SK-N-SH (cell line): ENCODE results near the gene CD38. TPM values are rescaled to one million over a fixed set of nuclear protein-coding genes. Genes with fewer than 3 reads are reported as not detected.

Experiments
- CTCF ChIA-PET: fragments of 300-600, 350-600 bp; formaldehyde crosslinking; extraction: SDS; loops from one replicate; lab custom pipeline; 2021; lab: Yijun Ruan, JAX
- POLR2A ChIA-PET: fragments of 350-600 bp; sonication (Branson Sonifier 250); formaldehyde crosslinking; extraction: SDS; loops from one replicate; lab custom pipeline; 2020; ENCODE audit warnings: antibody characterized with exemption, inconsistent platforms; lab: Yijun Ruan, JAX
- DNase-seq: peaks from one replicate; pipeline ENCODE4 v3.0.0; 2012
- H2AFZ ChIP-seq: fragments of 200-600 bp; sonication (generic); 2 replicates; pipeline ENCODE4 v1.8.1; 2016; ENCODE audit warnings: antibody characterized with exemption, mild to moderate bottlenecking, low read depth
- H3F3A ChIP-seq: fragments of 200-600 bp; sonication (generic); replicated peaks from 2 replicates; pipeline ENCODE3; 2016; ENCODE audit warnings: antibody characterized with exemption, mild to moderate bottlenecking; ENCODE audit not compliant: insufficient read depth
- H3K27ac ChIP-seq, 2 experiments: fragments of 200-500 bp in 1 of 2; fragments of 200-600 bp in 1 of 2; sonication (Bioruptor generic) in 1 of 2; sonication (generic), shearing (Covaris generic) in 1 of 2; 2 replicates each; pipeline versions ENCODE4 v1.5.1 to v1.6.1; 2014 to 2016; ENCODE audit warnings: low read depth in 2 of 2, inconsistent platforms in 1 of 2, low read length in 1 of 2, mild to moderate bottlenecking in 1 of 2, mixed read lengths in 1 of 2
- H3K27me3 ChIP-seq: fragments of 200-600 bp; sonication (generic), shearing (Covaris generic); 2 replicates; pipeline ENCODE4 v1.6.1; 2016; ENCODE audit warnings: mixed run types; ENCODE audit not compliant: insufficient read depth
- H3K36me3 ChIP-seq, 2 experiments: fragments of 200-500 bp in 1 of 2; fragments of 200-600 bp in 1 of 2; sonication (Bioruptor generic) in 1 of 2; sonication (generic) in 1 of 2; replicated peaks in 1 of 2; 2 replicates each; pipeline versions ENCODE3 to v1.5.1; 2014 to 2016; ENCODE audit warnings: low read length in 1 of 2, mild to moderate bottlenecking in 1 of 2; ENCODE audit not compliant: insufficient read depth in 2 of 2, control insufficient read depth in 1 of 2
- H3K4me1 ChIP-seq, 2 experiments: fragments of 200-500 bp in 1 of 2; fragments of 200-600 bp in 1 of 2; sonication (Bioruptor generic) in 1 of 2; sonication (generic), shearing (Covaris generic) in 1 of 2; 2 replicates each; pipeline versions ENCODE4 v1.5.1 to v1.6.1; 2014 to 2016; ENCODE audit warnings: low read depth in 1 of 2, low read length in 1 of 2, mixed run types in 1 of 2; ENCODE audit not compliant: insufficient read depth in 2 of 2, control insufficient read depth in 1 of 2
- H3K4me2 ChIP-seq: fragments of 200-600 bp; sonication (generic), shearing (Covaris generic); 2 replicates; pipeline ENCODE4 v1.6.1; 2017; ENCODE audit warnings: mixed run types
- H3K4me3 ChIP-seq, 2 experiments: fragments of 200-500 bp in 1 of 2; fragments of 200-600 bp in 1 of 2; sonication (Bioruptor generic) in 1 of 2; sonication (generic), shearing (Covaris generic) in 1 of 2; 2 replicates each; pipeline versions ENCODE4 v1.5.1 to v1.8.1; 2014 to 2016; ENCODE audit warnings: low read depth in 2 of 2, inconsistent platforms in 1 of 2, low read length in 1 of 2, mild to moderate bottlenecking in 1 of 2, mixed read lengths in 1 of 2, moderate library complexity in 1 of 2
- H3K79me2 ChIP-seq: fragments of 200-600 bp; sonication (generic); 2 replicates; pipeline ENCODE4 v1.8.1; 2017; ENCODE audit warnings: mild to moderate bottlenecking; ENCODE audit not compliant: insufficient read depth
- H3K9ac ChIP-seq: fragments of 200-600 bp; sonication (generic); 2 replicates; pipeline ENCODE4 v1.6.1; 2017; ENCODE audit warnings: mixed run types
- H3K9me2 ChIP-seq: fragments of 200-600 bp; sonication (generic); 2 replicates; pipeline ENCODE4 v1.6.1; 2017; ENCODE audit warnings: mixed run types
- H3K9me3 ChIP-seq: fragments of 200-600 bp; sonication (generic); 2 replicates; pipeline ENCODE4 v1.6.1; 2017; ENCODE audit warnings: mixed run types, mild to moderate bottlenecking, moderate library complexity
- H4K20me1 ChIP-seq: fragments of 200-600 bp; sonication (generic); 2 replicates; pipeline ENCODE4 v1.6.1; 2017; ENCODE audit warnings: mild to moderate bottlenecking, mixed run types; ENCODE audit not compliant: insufficient read depth
- EP300 ChIP-seq, 2 experiments: IDR thresholded peaks; 2 replicates each; pipeline versions ENCODE4 v1.4.0 to v1.6.1; 2012; ENCODE audit warnings: borderline replicate concordance in 1 of 2, low read depth in 1 of 2, low read length in 1 of 2
- FOSL2 ChIP-seq: IDR thresholded peaks from 2 replicates; pipeline ENCODE4 v1.4.0; 2012; ENCODE audit warnings: low read depth, mild to moderate bottlenecking, moderate library complexity, borderline replicate concordance
- GABPA ChIP-seq: IDR thresholded peaks from 2 replicates; pipeline ENCODE4 v1.4.0; 2012; ENCODE audit warnings: low read depth, mild to moderate bottlenecking
- MEF2A ChIP-seq: IDR thresholded peaks from 2 replicates; pipeline ENCODE4 v1.4.0; 2012; ENCODE audit warnings: low read depth, borderline replicate concordance
- MXI1 ChIP-seq: IDR thresholded peaks from 2 replicates; pipeline ENCODE4 v1.6.1; 2012; ENCODE audit warnings: mild to moderate bottlenecking, low read depth, low read length, improper control_type of control experiment
- NFIC ChIP-seq: IDR thresholded peaks from 2 replicates; pipeline ENCODE4 v1.4.0; 2012; ENCODE audit warnings: borderline replicate concordance
- PBX3 ChIP-seq: IDR thresholded peaks from 2 replicates; pipeline ENCODE4; 2012
- RXRA ChIP-seq: IDR thresholded peaks from 2 replicates; pipeline ENCODE4 v1.4.0; 2012; ENCODE audit warnings: low read depth, mild to moderate bottlenecking, borderline replicate concordance
- USF2 ChIP-seq: fragments of 150-350 bp; IDR thresholded peaks from 2 replicates; pipeline ENCODE4 v1.6.1; 2017; ENCODE audit warnings: antibody characterized with exemption, low read length, low read depth, borderline replicate concordance
- YY1 ChIP-seq: IDR thresholded peaks from 2 replicates; pipeline ENCODE4 v1.4.0; 2012; ENCODE audit warnings: low read depth, mild to moderate bottlenecking
- ZBTB33 ChIP-seq: IDR thresholded peaks from 2 replicates; pipeline ENCODE4 v1.4.0; 2012; ENCODE audit warnings: low read depth, borderline replicate concordance
- WGBS: methylation state at CpG from one replicate; pipeline ENCODE4 v1.1.6; 2017; ENCODE audit warnings: low lambda C conversion rate; 5-methylcytosine and 5-hydroxymethylcytosine counted together
- polyA plus RNA-seq, 3 experiments: library from polyadenylated mRNA; depleted of rRNA; stranded (reverse); fragments of >200 nt; gene quantifications; 2 replicates each; pipeline ENCODE4 v1.2.3, GENCODE V29; 2012

Gene CD38
- polyA plus RNA-seq, 1 of the 3 experiments (the other 2 are of a cell fraction) = 0.02 TPM

GRCh38 chr4:15737255-15737654 is 40.9 kb upstream of the CD38 start:
- H3K27ac ChIP-seq = no peak overlapping the region
- H3K36me3 ChIP-seq = no peaks in the 10 kb centered on the region
- 0 out of 4 replicates have a peak, but pooled peaks cover 0 to 4% of the 10 kb centered on the region in 2 experiments for H3K4me1 ChIP-seq
- H3K4me2 ChIP-seq = no peak overlapping the region
- no peak for DNase-seq
- no peak overlapping the region for H3K9ac ChIP-seq
- H3K27me3 ChIP-seq = no peaks in the 10 kb centered on the region
- no peaks in the 10 kb centered on the region for H3K79me2 ChIP-seq
- TF ChIP-seq EP300 (IDR thresholded peaks at IDR 0.05; ENCODE audit: borderline replicate concordance in 1 of 2, low read depth in 1 of 2, low read length in 1 of 2) = no peak
- TF ChIP-seq YY1 = no peak
- no peak for TF ChIP-seq NFIC
- TF ChIP-seq PBX3 = no peak
- TF ChIP-seq MXI1 = no peak
- TF ChIP-seq USF2 = no peak
- TF ChIP-seq ZBTB33 = no peak
- no peak for TF ChIP-seq RXRA
- no peak for TF ChIP-seq MEF2A
- no peak for TF ChIP-seq GABPA
- TF ChIP-seq, all 33 proteins: peak for 0
- no peak overlapping the region for H2AFZ ChIP-seq
- no peaks in the 10 kb centered on the region for H3K9me2 ChIP-seq
- H4K20me1 ChIP-seq = no peaks in the 10 kb centered on the region
- no peak overlapping the region for H3K4me3 ChIP-seq
- ChIA-PET POLR2A (interaction anchor here (0.6 kb wide), 1 partner anchor 491 kb away, joined by 3 read pairs; no protein-coding TSS in a partner anchor), CTCF (interaction anchor here (0.5 kb wide), 1 partner anchor 42 kb away, joined by 3 read pairs; no protein-coding TSS in a partner anchor)
- no peaks in the 10 kb centered on the region for H3K9me3 ChIP-seq
- WGBS = 43% methylated on average over 3 of the region's 3 CpGs
- H3F3A ChIP-seq = no peaks in the 10 kb centered on the region

- H3K9ac ChIP-seq = no peak overlapping the region
- H3K27me3 ChIP-seq = no peaks in the 10 kb centered on the region
- H3K4me2 ChIP-seq = no peak overlapping the region
- no peaks in the 10 kb centered on the region for H3K36me3 ChIP-seq
- H3K79me2 ChIP-seq = no peaks in the 10 kb centered on the region
- DNase-seq = no peak
- no peaks in the 10 kb centered on the region for H3K9me2 ChIP-seq
- WGBS = 67% methylated on average over 1 of the region's 1 CpG
- H3K4me3 ChIP-seq = no peak overlapping the region
- ChIA-PET CTCF (interaction anchor here (1.4 to 1.5 kb wide), 2 partner anchors 66 to 217 kb away, joined by 4 read pairs; no protein-coding TSS in a partner anchor), POLR2A (no interaction called here)
- no peaks in the 10 kb centered on the region for H3F3A ChIP-seq
- peaks cover 0 to 4% of the 10 kb centered on the region in 2 experiments; a peak in 1 of 4 replicates for H3K4me1 ChIP-seq
- TF ChIP-seq YY1 = no peak
- 0 out of 2 replicates have a peak, but pooled peaks have one; percentile 6 for TF ChIP-seq FOSL2
- no peak overlapping the region for H3K27ac ChIP-seq
- H2AFZ ChIP-seq = no peak overlapping the region
- no peaks in the 10 kb centered on the region for H3K9me3 ChIP-seq
- no peaks in the 10 kb centered on the region for H4K20me1 ChIP-seq
Observed at GRCh38 chr4:15738877-15739276, 39.3 kb upstream of the CD38 start.
